ENCODE measurements around the gene SLC6A6.

Gene SLC6A6

GRCh38 chr3:14371573-14372474 is 30.6 kb upstream of the SLC6A6 start:
- FAIRE-seq: no peak
- no peak for TF ChIP-seq POLR2A (IDR thresholded peaks at IDR 0.05; ENCODE audit: low read depth, low read length)
- TF ChIP-seq PAX5 (IDR thresholded peaks at IDR 0.05; ENCODE audit: insufficient read depth, low read length, severe bottlenecking): no peak
- TF ChIP-seq TAF1 (IDR thresholded peaks at IDR 0.05; ENCODE audit: low read depth, low read length): no peak
- no peak for TF ChIP-seq POU2F2 (IDR thresholded peaks at IDR 0.05; ENCODE audit: low read depth, low read length)
- TF ChIP-seq SPI1 (IDR thresholded peaks at IDR 0.05; ENCODE audit: low read depth, low read length): no peak
- TF ChIP-seq POLR2AphosphoS5 (IDR thresholded peaks at IDR 0.05; ENCODE audit: low read depth, low read length): no peak
- peak; percentile 53 for DNase-seq (ENCODE audit: insufficient read length, low spot score)

GRCh38 chr3:14372587-14372986 is 29.8 kb upstream of the SLC6A6 start:
- FAIRE-seq: no peak
- no peak for DNase-seq (ENCODE audit: insufficient read length, low spot score)
- no peak for TF ChIP-seq TAF1 (IDR thresholded peaks at IDR 0.05; ENCODE audit: low read depth, low read length)
- no peak for TF ChIP-seq SPI1 (IDR thresholded peaks at IDR 0.05; ENCODE audit: low read depth, low read length)
- no peak for TF ChIP-seq POU2F2 (IDR thresholded peaks at IDR 0.05; ENCODE audit: low read depth, low read length)
- no peak for TF ChIP-seq POLR2A (IDR thresholded peaks at IDR 0.05; ENCODE audit: low read depth, low read length)
- no peak for TF ChIP-seq POLR2AphosphoS5 (IDR thresholded peaks at IDR 0.05; ENCODE audit: low read depth, low read length)

- TF ChIP-seq TAF1 (IDR thresholded peaks at IDR 0.05; ENCODE audit: low read depth, low read length) (no peak), SPI1 (IDR thresholded peaks at IDR 0.05; ENCODE audit: low read depth, low read length) (no peak), POLR2A (IDR thresholded peaks at IDR 0.05; ENCODE audit: low read depth, low read length) (no peak)
Measured at GRCh38 chr3:14373753-14374376, 28.5 kb upstream of the SLC6A6 start.

GRCh38 chr3:14374444-14374883 is 27.9 kb upstream of the SLC6A6 start:
- no peak for DNase-seq (ENCODE audit: insufficient read length, low spot score)
- FAIRE-seq: no peak
- no peak for TF ChIP-seq POLR2AphosphoS5 (IDR thresholded peaks at IDR 0.05; ENCODE audit: low read depth, low read length)
- TF ChIP-seq TAF1 (IDR thresholded peaks at IDR 0.05; ENCODE audit: low read depth, low read length): no peak
- no peak for TF ChIP-seq POU2F2 (IDR thresholded peaks at IDR 0.05; ENCODE audit: low read depth, low read length)
- TF ChIP-seq POLR2A (IDR thresholded peaks at IDR 0.05; ENCODE audit: low read depth, low read length): no peak
- TF ChIP-seq PAX5 (IDR thresholded peaks at IDR 0.05; ENCODE audit: insufficient read depth, low read length, severe bottlenecking): no peak
- TF ChIP-seq SPI1 (IDR thresholded peaks at IDR 0.05; ENCODE audit: low read depth, low read length): no peak

More at GRCh38 chr3:14373753-14374376, 28.5 kb upstream of the SLC6A6 start:
- FAIRE-seq (no peak), DNase-seq (ENCODE audit: insufficient read length, low spot score) (no peak)

GRCh38 chr3:14375192-14375591 is 27.2 kb upstream of the SLC6A6 start:
- no peak for DNase-seq (ENCODE audit: insufficient read length, low spot score)
- TF ChIP-seq PAX5 (IDR thresholded peaks at IDR 0.05; ENCODE audit: insufficient read depth, low read length, severe bottlenecking) (no peak), POLR2A (IDR thresholded peaks at IDR 0.05; ENCODE audit: low read depth, low read length) (no peak), SPI1 (IDR thresholded peaks at IDR 0.05; ENCODE audit: low read depth, low read length) (no peak)
- no peak for FAIRE-seq

- TF ChIP-seq POLR2A (IDR thresholded peaks at IDR 0.05; ENCODE audit: low read depth, low read length) (no peak), POU2F2 (IDR thresholded peaks at IDR 0.05; ENCODE audit: low read depth, low read length) (no peak), PAX5 (IDR thresholded peaks at IDR 0.05; ENCODE audit: insufficient read depth, low read length, severe bottlenecking) (no peak), SPI1 (IDR thresholded peaks at IDR 0.05; ENCODE audit: low read depth, low read length) (no peak), TAF1 (IDR thresholded peaks at IDR 0.05; ENCODE audit: low read depth, low read length) (no peak), POLR2AphosphoS5 (IDR thresholded peaks at IDR 0.05; ENCODE audit: low read depth, low read length) (no peak)
- DNase-seq (ENCODE audit: insufficient read length, low spot score): no peak
- no peak for FAIRE-seq
Measured at GRCh38 chr3:14376348-14377043, 25.9 kb upstream of the SLC6A6 start.

GRCh38 chr3:14377044-14377837 is 25.2 kb upstream of the SLC6A6 start:
- no peak for DNase-seq (ENCODE audit: insufficient read length, low spot score)
- TF ChIP-seq TAF1 (IDR thresholded peaks at IDR 0.05; ENCODE audit: low read depth, low read length) (no peak), POLR2AphosphoS5 (IDR thresholded peaks at IDR 0.05; ENCODE audit: low read depth, low read length) (no peak), POLR2A (IDR thresholded peaks at IDR 0.05; ENCODE audit: low read depth, low read length) (no peak)
- no peak for FAIRE-seq

- DNase-seq (ENCODE audit: insufficient read length, low spot score) (no peak), FAIRE-seq (peak; percentile 28)
- peak; percentile 55 for TF ChIP-seq SPI1 (IDR thresholded peaks at IDR 0.05; ENCODE audit: low read depth, low read length)
- TF ChIP-seq TAF1 (IDR thresholded peaks at IDR 0.05; ENCODE audit: low read depth, low read length): no peak
Measured at GRCh38 chr3:14377838-14378169, 24.6 kb upstream of the SLC6A6 start.

- DNase-seq (ENCODE audit: insufficient read length, low spot score): no peak
- TF ChIP-seq POLR2A (IDR thresholded peaks at IDR 0.05; ENCODE audit: low read depth, low read length): no peak
- no peak for TF ChIP-seq SPI1 (IDR thresholded peaks at IDR 0.05; ENCODE audit: low read depth, low read length)
- no peak for TF ChIP-seq PAX5 (IDR thresholded peaks at IDR 0.05; ENCODE audit: insufficient read depth, low read length, severe bottlenecking)
- no peak for TF ChIP-seq POLR2AphosphoS5 (IDR thresholded peaks at IDR 0.05; ENCODE audit: low read depth, low read length)
- no peak for TF ChIP-seq TAF1 (IDR thresholded peaks at IDR 0.05; ENCODE audit: low read depth, low read length)
- TF ChIP-seq POU2F2 (IDR thresholded peaks at IDR 0.05; ENCODE audit: low read depth, low read length): no peak
- FAIRE-seq: no peak
Measured at GRCh38 chr3:14378415-14378814, 24.0 kb upstream of the SLC6A6 start.
